Measurements from ENCODE around the gene DOCK7.
"Not testable (repeated sequence)": the region's sequence is repeated elsewhere in the genome, so short reads cannot be mapped to it uniquely, and the experiment has no call there.

The DOCK7 gene

DNA sequence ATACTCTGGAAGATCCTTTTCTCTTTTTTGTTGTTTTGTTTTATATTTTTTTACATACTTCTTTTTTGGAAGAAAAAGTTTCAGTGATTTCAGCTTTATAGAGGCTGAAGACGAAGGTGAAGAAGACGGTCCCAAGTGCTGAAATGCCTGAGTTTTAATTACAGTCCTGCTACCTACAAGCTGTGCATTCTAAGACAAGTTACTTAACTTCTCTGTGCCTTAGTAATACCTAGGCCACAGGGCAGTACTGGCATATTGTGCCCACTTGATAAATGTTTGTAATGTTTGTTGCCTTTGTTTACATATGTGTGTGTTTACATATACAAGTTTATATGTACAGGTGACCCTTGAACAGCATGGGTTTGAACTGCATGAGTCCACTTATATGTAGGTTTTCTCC is 147.1 kb downstream of the DOCK7 start:
- no peak for FAIRE-seq

DNA sequence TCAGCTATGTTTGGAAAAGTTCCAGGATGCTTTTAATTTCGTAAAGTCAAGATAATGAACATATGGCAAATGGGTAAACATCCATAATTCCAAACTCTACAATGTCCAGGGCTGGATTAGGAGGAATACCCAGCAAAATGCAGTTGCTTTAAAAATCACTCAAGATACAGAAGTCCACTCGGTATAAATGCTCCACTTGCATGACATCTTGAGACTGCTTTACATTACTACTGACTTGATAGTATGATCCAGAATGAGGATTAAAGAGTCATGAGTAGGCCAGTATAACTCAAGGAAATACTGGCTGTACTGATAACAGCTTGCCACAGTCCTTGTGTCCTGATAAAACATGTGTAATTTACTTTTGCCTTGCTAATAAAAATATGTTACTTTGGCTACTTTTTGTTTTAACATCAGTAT is 149.1 kb downstream of the DOCK7 start:
- FAIRE-seq (no peak), DNase-seq (ENCODE audit: low spot score) (no peak)

More for the DNA sequence above, 147.1 kb downstream of the DOCK7 start:
- DNase-seq (ENCODE audit: low spot score), result no peak

DNA sequence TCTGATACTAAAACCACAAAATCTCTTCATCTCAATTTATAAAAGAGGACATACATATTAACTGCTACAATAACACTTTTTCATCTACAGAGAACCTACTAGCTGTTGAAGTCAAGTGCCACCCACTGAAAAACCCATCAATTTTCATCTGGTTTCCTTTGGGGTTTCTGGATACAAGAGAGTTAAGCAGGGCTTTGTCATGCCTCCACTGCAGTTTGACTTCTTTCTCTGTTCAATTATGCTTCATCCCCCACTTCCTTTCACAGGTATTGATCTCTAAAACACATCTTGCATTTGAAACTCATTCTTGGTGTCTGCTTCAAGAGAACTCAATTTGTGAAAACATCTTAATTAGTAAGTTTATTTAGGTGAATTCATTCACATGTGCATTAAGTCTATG is 151.3 kb downstream of the DOCK7 start:
- DNase-seq (ENCODE audit: low spot score) (no peak), FAIRE-seq (no peak)

DNA sequence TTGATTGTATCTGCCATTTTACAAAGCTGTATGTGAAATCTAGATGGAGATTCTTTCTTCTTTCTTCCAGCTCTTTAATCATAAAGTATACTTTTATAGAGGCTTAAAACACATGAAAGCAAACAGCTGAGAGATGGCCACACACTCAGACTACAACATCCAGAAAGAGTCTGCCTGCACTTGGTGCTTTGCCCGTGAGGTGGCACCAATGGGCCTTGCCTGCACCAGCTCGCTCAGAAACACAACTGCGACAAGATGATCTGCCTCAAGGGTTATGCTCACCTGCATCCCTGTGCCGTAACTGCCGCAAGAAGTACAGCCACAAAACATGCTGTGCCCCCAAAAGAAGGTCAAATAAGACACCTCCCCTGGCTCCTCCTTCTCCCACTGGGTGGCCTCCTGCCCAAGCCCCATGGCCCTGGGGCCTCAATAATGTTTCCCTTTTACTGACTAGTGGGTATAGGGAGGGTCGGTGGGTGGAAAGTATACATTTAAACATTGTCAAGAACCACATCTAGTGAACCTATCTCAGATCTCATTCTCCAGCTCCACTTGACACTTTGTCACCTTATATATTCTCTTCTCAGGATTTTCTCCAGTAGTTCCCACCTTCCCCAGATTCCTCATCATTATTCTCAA is 157.6 kb downstream of the DOCK7 start:
- FAIRE-seq (no peak), DNase-seq (ENCODE audit: low spot score) (peak; percentile 4)

DNA sequence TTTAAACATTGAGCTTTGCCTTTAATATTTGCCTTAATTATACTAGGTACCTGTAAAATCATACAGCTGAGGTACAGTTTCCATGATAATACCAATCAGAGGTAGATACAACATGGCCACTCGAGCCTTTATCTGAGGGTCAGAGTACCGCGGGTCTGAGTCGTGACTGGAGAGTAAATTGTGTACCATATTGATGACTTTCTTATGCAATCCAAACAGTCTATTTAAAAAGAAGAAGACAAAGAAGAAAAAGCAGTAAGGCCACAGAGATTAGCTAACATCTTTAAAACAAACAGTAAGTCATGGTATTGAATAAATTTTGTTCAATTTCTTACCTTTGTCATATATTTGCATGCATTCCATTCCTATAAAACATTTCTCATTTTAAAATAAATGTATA is 159.0 kb downstream of the DOCK7 start:
- FAIRE-seq (no peak), DNase-seq (ENCODE audit: low spot score) (no peak)

- DNase-seq (ENCODE audit: low spot score) (no peak), FAIRE-seq (no peak)
Observed at GRCh38 chr1:62528015-62528414, 160.2 kb downstream of the DOCK7 start.

- FAIRE-seq, result not testable (repeated sequence)
Observed at GRCh38 chr1:62527346-62527745, 160.8 kb downstream of the DOCK7 start.

DNA sequence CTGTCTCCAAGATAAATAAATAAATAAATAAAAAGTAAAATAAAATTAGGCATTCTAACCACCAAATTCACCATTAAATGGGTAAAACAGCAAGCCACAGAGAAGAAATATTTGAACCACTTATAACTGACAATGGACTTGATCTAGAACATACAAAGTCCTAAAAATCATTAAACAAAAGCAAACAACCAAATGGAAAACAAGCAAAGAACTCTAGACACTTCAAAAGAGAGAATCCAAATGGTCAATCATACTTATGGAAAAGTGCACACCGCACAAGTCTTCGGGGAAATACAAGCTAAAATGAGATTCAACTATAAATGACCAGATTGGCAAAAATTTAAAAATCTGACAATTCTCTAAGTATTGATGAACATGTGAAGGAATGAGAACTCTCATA is 164.3 kb downstream of the DOCK7 start:
- no peak for DNase-seq (ENCODE audit: low spot score)
- FAIRE-seq, result no peak

More at GRCh38 chr1:62527346-62527745, 160.8 kb downstream of the DOCK7 start:
- DNase-seq (ENCODE audit: low spot score), result not testable (repeated sequence)

- DNase-seq (ENCODE audit: low spot score) (no peak), FAIRE-seq (no peak)
Observed at GRCh38 chr1:62516600-62516999, 171.6 kb downstream of the DOCK7 start.

DNA sequence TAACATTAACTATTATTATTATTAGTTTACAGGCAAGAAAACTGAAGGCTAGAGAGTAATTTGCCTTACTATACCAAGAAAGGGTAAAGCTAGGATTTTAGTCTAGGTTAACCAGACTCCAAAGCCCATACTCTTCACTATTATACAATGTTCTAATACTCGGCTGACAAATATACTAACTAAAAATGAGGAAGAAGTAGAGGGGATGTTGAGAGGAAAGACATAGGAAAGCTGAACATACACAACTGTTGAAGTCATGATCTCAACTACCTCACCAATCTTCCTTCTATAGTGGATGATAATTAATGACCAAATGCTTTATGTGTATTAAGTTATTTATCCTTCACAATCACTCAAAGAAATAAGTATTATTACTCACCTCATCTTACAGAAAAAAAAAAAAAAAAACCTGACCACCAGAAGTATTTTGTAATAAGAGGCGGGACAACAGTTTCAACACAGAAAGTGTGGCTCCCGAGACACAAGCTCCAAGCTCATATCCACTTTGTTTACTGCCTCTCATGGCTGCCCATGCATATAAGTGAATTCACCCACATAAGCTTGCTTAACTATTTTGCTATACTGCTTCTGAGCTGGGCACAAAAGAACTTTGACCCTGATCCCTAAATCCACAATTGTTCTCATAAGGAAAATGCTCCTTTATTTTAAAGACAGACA is 173.3 kb downstream of the DOCK7 start:
- FAIRE-seq (no peak), DNase-seq (ENCODE audit: low spot score) (no peak)

- DNase-seq (ENCODE audit: low spot score), result no peak
- no peak for FAIRE-seq
Observed at GRCh38 chr1:62513013-62513412, 175.2 kb downstream of the DOCK7 start.

DNA sequence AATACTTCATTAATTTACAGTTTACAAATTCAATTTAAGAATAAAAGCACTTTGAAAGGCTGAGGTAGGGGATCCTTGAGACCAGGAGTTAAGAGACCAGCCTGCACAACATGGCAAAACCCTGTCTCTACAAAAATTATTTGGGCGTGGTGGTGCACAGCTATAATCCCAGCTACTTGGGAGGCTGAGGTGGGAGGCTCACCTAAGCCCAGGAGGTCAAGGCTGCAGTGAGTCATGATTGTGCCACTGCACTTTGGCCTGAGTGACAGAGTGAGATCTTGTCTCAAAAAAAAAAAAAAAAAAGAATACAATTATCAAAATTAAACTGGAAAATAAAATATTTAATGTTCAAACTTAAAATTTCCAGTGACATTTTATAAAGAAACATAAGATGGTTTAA is 179.2 kb downstream of the DOCK7 start:
- no peak for FAIRE-seq
- no peak for DNase-seq (ENCODE audit: low spot score)

GRCh38 chr1:62508187-62508758 is 179.9 kb downstream of the DOCK7 start:
- FAIRE-seq, result no peak

GRCh38 chr1:62500210-62500609 is 188.0 kb downstream of the DOCK7 start:
- DNase-seq (ENCODE audit: low spot score), result no peak
- no peak for FAIRE-seq

More at GRCh38 chr1:62508187-62508758, 179.9 kb downstream of the DOCK7 start:
- peak; percentile 15 for DNase-seq (ENCODE audit: low spot score)

- no peak for FAIRE-seq
- DNase-seq (ENCODE audit: low spot score), result no peak
Observed at GRCh38 chr1:62494137-62494536, 194.0 kb downstream of the DOCK7 start.

DNA sequence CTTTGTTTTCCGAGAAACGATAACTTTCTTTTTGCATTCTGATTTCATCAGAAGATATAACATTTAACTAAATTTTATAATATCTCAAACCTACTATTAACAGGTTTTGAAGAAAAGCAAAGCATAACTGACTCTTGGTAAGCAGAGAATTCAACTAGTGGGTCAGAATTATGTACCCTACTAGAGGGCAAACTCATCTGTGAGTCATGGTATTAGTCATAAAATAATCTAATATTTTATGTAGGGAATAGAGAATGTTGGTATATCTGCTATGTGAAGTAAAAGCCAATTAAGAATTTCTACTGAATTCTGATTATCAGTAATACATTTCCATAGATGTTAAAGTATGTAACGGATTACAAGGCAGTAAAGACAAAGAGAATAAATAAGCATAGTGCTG is 194.5 kb downstream of the DOCK7 start:
- DNase-seq (ENCODE audit: low spot score) (no peak), FAIRE-seq (no peak)

DNA sequence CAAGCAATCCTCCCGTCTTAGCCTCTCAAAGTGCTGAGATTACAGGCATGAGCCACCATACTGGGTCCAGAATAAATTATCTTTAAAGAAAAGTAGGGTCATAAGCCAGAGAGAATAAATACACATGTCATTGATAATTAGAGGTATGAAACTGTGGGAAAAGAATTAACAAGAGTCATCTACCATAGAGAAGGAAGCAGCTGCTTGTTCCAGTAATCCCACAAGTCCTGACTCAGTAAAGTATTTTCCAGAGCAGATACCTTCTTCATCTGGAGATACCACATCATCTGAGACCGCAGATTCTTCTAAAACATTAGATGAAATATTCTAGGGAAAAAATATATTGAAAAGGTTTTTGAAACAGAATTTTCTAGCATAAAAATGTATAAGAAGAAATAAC is 195.7 kb downstream of the DOCK7 start:
- no peak for FAIRE-seq
- no peak for DNase-seq (ENCODE audit: low spot score)

DNA sequence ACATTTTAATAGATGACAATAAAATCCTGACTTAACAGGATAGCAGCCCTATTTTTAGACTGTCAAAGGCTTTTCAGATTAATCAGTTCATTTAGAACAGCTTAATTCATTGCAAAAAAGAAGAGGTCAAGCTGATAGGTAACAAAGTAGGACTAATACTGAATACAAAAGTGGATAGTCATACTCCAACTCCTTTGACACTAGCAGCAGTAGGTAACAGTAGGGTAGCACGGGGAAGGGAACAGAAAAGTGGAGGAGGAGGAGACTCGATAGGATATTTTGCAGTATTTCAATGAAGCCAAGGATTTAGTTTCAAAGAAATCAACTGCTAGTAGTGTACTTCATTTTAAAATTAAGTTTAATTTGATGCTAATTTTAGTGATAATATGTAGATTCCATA is 200.2 kb downstream of the DOCK7 start:
- FAIRE-seq, result no peak
- no peak for DNase-seq (ENCODE audit: low spot score)

DNA sequence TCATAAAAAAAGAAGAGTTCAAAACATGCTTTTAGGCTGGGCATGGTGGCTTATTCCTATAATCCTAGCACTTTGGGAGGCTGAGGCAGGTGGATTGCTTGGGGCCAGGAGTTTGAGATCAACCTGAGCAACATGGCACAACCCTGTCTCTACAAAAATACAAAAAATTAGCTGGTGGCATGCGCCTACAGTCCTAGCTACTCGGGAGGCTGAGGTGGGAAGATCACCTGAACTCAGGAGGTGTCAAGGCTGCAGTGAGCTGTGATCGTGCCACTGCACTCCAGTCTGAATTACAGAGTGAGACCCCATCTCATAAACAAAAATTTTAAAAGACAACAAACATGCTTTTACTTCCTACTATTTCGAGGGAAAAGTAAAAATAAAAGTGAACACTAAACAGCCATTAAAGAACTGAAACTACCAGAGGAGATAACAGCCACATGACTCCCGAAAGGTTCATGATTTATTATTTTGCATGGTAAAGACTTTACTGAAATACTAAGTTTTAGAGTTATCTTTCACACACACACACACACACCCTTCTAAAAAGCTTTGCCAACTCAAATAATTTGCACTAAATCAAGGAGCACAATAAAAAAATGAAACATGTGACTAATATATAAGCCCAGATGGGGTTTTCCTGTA is 203.2 kb downstream of the DOCK7 start:
- DNase-seq (ENCODE audit: low spot score), result no peak
- FAIRE-seq, result no peak

DNA sequence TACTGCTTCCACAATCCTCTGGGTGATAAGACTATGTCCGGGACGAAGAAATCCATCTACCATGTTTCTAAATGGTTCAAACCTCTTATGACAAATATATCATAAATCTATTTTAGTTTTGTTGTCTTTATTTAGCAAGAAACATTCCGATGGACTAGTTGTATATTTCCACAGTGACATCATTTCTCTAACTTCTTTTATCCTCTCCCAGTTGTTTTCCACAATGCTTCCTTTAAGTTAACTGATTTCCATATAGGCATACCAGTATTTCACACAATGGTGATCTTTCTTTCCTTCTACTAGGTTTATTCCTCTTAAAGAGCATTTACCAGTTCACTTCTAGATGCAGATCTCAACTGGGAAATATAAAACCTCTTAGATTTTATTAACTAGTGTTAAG is 206.5 kb downstream of the DOCK7 start:
- FAIRE-seq (no peak), DNase-seq (ENCODE audit: low spot score) (no peak)

DNA sequence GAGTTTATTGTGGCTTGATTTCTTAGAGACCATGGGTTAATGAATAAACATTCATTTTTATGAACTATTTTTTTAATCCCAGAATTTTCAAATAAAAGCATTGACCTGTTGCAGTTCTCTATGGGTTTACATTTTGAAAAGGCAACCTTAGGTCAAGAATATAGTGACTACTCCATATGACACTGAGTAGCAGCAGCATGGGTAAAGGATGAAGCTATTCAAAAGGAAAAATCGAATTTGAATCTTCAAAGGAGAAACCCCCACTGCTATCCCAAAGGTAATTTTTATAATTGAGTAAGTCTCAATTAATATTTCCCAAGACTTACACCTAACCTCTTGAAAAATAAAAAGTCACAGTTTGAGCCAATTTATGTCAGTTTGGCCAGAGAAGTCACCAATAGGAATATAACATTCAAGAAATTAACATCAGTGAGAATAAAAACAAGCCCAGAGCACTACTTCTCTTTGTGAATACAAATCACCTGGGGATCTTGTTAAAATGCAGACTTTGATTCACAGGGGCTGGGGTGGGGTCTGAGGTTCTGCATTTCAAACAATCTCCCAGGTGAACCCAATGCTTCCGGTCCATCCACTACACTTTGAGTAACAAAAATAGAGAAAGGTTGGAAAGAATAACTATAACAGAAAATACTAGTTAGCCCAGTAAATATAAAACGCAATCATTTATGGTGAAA is 211.5 kb downstream of the DOCK7 start:
- FAIRE-seq, result no peak
- no peak for DNase-seq (ENCODE audit: low spot score)

- DNase-seq (ENCODE audit: low spot score) (no peak), FAIRE-seq (no peak)
Observed at GRCh38 chr1:62467092-62467491, 221.1 kb downstream of the DOCK7 start.

Data from urothelium cell line (cell line).